C1 segment of cervical spinal cord (tissue), 14 donors: ENCODE results near the gene ATP10A.

ENCODE experiments used
- DNase-seq, 14 donors: peaks; one replicate each; lab custom pipeline; 2025; lab: John Stamatoyannopoulos, UW

The ATP10A gene, protein sequence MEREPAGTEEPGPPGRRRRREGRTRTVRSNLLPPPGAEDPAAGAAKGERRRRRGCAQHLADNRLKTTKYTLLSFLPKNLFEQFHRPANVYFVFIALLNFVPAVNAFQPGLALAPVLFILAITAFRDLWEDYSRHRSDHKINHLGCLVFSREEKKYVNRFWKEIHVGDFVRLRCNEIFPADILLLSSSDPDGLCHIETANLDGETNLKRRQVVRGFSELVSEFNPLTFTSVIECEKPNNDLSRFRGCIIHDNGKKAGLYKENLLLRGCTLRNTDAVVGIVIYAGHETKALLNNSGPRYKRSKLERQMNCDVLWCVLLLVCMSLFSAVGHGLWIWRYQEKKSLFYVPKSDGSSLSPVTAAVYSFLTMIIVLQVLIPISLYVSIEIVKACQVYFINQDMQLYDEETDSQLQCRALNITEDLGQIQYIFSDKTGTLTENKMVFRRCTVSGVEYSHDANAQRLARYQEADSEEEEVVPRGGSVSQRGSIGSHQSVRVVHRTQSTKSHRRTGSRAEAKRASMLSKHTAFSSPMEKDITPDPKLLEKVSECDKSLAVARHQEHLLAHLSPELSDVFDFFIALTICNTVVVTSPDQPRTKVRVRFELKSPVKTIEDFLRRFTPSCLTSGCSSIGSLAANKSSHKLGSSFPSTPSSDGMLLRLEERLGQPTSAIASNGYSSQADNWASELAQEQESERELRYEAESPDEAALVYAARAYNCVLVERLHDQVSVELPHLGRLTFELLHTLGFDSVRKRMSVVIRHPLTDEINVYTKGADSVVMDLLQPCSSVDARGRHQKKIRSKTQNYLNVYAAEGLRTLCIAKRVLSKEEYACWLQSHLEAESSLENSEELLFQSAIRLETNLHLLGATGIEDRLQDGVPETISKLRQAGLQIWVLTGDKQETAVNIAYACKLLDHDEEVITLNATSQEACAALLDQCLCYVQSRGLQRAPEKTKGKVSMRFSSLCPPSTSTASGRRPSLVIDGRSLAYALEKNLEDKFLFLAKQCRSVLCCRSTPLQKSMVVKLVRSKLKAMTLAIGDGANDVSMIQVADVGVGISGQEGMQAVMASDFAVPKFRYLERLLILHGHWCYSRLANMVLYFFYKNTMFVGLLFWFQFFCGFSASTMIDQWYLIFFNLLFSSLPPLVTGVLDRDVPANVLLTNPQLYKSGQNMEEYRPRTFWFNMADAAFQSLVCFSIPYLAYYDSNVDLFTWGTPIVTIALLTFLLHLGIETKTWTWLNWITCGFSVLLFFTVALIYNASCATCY (N-terminal part only)

DNA sequence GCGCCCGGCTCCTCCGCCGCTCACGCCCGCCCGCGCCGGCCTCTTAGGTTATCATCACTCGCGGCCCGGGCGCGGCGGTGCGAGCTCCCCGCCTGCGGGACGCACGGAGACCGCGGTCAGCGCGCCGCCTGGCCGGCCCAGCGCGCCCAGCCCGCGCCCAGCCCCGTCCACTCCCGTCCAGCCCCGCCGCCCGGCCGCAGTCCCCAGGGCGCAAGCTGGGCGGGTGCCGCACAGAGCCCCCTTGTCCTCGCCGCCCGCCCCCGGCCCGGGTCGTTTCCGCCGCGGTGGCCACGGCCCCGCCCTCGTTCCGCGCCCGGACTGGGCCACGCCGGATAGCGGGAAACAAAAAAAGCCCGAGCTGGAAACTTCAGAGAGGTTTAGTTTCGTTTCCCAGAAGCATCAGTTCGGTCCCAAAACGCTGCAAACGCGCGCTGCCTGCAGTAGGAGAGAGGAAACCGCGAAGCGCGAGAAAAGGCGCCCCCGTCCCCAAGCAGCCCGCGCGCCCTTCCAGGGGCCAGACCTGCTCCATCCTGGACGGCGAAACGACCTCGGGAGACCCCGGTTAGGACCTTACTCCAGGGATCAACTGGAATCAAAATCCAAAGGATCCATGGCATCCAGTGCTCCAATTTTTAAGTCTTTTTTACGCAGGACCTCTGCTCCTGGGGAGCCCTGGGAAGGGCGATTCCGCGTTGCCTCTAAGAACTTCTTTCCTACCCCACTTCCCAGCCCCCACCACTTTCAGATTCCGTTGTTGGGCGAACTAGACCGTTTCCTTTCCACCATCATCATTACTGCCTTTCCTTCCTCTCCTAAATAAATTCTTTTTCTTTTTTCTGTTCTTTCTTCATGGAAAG lies at the start of gene ATP10A:
Gene ATP10A, minus strand, starts transcription at position 217 of the 857 bp plus-strand sequence. CDS start 231 bp downstream, outside the sequence.
- DNase-seq, result no peak

DNA sequence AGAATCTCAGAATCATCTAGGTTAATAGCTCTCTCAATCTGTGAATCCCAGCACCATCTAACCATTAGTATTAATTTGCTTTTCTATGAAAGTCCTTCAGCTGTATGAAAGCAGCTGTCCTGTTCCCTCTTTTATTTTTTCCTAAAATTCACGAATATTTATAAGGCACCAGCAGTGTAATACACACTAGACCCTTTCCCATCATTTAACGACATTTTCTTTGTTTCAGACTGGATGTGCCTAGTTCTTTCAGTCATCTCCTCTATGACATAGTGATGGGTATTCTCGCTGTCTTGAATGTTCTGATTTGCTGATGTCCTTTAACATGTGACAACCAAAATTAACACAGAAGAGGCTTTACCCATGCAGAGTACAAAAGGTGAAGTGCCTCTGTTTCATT lies 48.9 kb upstream of the ATP10A start:
- DNase-seq, result no peak

DNA sequence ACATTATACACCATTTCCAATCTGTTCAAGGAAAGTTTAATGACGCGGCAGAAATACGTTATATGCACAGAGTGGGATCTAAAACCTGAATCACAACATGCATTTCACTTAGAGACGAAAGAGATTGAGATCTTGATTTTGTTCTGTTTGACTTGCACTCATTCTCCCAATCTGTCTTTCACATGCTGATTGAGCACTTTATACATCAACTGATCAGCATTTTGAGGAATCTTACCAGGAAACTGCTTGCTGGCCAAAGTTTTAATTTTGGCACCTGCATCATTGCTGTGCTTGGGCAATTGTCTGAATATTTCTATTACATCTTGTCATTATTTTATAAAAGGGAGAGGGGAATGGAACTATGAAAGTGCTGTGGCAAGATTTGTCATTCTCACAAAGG lies 47.7 kb upstream of the ATP10A start:
- DNase-seq, result no peak

DNA sequence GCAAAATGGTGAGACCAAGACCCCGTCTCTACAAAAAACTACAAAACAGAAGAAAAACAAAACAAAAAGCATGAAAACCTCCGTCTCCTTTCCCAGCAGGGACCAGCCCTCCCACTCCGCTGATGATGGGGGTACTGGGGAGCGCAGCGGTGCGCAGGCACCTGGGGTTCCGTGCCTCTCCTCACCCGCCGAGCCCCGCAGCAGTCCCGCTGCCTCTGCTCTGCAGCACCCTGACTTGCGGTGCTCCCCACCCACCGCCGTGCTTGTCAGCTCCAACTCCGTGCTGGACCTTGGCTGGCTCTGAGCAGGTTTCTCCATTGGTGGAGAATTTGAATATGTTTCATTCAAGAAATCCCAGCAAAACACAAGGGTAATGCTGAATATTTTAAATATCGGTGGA lies 46.7 kb upstream of the ATP10A start:
- DNase-seq, result no peak

DNA sequence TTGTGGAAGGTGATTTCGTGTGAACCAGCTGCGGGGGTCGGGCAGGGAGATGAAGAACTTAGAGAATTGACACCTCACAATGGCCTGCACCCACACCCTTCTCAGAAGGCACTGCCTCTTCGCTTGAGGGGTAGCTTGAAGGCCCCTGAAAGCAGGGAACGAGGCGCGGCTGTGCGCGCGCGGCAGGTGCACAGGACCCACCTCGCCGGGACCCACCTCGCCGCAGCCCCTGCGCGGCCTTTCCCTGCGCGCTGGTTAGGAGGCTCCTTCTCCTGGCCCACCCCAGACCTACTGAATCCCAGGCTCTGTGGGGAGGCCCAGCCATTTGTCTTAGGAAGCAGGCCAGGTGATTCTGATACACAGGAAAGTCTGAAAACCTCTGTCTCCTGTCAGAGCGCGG lies 46.2 kb upstream of the ATP10A start:
- no peak for DNase-seq

DNA sequence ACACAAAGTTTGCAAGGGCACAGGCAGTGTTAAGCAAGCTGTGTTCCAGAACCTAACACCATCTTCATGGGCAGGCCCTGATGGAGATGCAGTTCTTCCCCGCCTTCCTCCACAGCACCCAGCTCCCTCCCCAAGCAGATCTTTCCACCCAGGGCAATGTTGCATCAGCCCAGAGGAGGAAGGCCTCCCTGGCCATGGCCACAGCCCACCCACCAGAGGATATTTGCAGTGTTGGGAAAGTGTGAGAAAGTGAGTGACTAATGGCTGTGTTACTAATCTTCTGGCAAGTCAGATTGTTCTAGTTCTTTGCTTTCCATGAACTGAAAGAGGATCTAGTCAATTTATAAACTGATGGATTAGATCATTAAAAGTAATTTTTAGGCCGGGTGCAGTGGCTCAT lies 42.0 kb upstream of the ATP10A start:
- DNase-seq, result no peak

DNA sequence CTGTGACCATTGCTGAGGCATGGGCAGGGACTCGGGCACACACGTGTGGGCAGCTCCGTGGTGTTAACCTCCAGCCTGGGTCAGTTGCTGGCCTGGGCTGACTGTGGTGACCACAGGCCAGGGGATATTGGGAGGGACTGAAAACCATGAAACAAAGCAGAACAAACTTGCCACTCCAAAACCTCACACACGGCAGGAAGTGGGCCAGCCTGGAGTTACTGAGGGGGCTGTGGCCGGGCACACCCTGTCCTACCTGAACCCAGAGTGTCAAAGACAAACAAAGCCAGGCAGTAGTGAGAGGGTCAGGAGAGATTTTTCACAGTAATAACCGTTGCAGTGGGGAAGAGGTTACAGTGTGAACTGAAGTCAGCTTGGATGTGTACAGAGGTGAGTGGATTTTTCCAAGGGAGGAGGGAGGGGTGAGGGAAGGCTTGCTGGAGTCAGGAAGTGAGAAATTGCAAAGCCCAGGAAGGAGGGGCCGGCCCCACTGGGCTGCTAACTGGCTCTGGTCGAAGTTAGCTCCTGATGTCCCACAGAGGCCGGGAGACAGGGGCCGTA lies 40.0 kb upstream of the ATP10A start:
- DNase-seq, result no peak

DNA sequence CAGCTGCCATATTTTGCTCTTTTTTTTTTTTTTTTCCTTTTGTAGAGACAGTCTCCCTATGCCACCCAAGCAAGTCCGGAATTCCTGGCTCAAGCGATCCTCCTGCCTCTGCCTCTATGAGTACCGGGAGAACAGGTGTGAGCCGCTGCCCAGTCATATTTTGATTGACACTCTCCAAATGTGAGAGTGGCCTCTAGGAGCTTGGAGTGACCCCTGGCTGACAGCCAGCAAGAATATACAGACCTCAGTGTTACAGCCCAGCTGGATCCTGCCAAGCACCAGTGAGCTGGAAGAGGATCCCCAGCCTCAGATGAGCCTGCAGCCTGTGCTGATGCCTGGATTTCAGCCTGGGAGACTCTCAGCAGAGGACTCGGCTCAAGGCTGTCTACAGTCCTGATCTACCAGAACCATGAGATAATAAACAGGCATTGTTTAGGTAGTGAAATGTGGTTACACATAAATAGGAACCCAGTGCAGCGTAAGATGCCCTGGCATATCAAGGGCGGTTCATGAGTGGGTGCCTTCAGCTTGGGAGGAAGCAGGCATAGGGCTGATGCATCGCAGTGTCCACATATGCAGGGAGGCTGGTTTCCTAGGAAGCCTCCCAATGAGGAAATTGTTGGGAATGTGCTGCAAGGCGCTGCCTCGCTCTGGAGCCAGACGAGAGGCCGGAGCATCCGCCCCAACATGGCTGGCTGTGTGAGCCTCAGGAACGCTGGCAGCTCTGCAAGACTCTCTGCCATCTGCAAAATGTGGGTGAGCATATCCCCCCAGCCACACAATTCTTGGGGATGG lies 38.9 kb upstream of the ATP10A start:
- DNase-seq, result no peak

DNA sequence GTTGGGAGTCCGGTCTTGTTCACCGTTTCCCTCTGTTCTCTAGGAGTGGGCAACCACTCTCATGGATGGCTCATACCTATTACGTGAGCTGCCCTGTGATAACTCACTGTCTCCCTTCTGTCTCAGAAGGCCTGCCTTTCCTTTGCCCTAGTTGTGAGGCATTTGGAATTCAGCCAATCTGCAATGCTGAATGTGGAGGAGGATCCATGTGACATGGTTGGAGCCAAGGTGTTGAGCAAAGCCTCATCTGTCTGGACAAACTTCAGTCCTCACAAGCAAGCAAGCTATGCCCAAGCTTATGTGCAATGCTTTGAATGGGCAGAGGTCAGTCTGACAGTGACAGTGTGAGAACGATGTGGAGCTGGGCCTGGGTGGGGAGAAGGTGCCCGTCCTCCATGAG lies 37.8 kb upstream of the ATP10A start:
- DNase-seq, result no peak

DNA sequence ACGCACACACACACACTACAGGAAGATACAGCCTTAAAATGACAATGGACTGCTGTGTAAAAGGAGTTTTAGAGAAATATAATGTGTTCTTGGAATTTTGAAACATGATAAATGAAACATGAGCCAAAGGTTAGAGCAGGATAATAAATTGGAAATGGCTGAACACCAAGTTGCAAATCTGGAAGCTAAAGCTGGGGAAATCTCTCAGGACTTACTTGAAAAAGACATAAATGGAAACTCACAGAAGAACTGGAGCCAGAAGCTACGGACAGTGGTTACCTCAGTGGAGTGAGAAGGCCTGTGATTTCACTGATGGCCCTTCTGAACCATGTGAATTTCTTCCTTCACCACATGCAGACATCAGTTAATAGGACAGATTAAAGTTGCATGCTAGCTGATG lies 37.3 kb upstream of the ATP10A start:
- DNase-seq, result no peak

DNA sequence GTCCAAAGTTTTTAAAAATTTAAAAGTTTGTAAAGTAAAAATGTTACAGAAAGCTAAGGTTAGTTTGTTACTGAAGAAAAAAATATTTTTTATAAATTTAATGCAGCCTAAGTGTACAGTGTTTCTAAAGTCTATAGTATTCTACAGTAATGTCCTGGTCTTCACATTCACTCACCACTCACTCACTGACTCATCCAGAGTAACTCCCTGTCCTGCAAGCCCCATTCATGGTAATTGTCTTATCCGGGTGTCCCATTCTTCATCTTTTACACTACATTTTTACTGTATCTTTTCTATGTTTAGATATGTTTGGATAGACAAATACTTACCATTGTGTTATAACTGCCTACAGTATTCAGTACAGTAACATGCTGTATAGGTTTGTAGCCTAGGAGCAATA lies 36.7 kb upstream of the ATP10A start:
- no peak for DNase-seq

DNA sequence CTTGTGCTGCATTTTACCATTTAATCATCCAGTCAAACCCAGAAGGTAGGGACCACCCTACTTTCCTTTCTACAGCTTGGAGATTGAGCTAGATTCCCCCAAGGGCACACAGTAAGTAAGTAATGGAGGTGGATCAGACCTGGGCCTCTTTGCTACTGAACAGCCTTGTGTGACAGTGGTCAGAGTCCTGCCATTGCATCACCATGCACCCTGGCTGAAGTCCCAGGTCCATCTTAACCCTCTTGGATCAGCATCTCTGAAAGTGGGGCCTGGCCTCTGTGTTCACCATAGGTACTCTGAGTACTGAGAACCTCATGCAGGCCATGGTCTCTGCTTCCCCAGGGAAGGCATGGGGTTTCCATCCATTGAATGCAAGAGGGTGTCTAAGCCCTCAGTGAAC lies 34.5 kb upstream of the ATP10A start:
- no peak for DNase-seq

DNA sequence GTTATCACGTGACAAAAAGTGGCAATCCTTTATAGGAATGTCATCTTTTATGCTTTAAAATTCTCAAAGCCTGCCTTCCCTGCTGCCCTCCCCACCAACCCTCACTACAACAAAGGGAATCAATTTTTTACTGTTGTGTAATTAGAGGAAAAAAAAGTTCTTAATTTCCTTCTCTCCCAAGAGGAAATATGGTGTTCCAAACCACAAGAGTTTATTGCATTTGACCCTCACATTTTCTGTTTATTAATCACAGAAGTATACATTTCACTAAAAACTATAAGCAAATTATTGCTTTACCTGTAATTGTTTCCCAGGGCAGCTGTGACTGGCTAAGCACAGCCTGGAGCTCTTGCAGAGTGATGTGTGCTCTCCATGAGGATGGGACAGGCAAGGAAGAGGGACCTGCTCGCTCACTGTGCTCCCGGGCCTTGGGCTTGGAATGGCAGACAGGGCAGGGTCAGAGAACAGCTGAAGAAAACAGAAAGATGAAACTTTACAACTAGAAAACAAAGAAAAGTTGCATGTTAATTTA lies 31.3 kb upstream of the ATP10A start:
- no peak for DNase-seq

DNA sequence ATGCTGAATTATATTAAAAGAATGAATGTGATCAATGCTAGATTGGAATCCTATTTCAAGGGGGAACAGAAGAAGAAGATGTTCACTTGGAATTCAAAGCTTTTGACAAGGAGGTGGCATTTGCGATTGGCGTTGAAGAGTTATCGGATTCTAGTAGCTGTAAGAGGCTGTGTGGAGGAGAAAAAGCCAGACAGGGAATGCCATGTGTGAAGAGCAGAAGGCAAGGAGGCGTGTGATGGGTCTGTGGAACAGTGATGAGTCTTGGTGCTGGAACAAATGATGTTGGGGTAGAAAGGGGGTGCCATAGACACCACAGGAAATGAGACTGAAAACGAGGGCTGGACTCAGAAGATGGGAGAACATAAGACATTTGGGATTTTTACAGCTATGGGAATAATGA lies 30.5 kb upstream of the ATP10A start:
- no peak for DNase-seq

DNA sequence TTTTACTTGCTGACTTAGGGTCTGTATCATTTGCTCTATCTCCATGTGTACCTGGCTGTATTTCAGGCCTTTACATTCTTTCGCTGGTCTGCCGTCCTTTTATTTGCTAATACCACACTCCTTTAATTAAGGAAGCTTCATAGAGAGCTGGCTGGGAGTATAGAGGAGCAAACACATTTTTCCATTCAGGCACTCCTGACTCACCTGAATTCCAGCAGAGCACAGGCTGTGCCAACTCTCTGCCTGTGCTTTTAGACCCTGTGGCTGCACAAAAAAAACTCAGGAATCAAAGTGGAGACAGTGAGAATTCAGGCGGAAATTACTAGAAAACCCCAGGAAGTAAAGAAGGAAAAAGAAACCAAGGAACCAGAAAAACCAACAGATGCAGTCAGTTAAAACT lies 29.0 kb upstream of the ATP10A start:
- DNase-seq, result no peak

DNA sequence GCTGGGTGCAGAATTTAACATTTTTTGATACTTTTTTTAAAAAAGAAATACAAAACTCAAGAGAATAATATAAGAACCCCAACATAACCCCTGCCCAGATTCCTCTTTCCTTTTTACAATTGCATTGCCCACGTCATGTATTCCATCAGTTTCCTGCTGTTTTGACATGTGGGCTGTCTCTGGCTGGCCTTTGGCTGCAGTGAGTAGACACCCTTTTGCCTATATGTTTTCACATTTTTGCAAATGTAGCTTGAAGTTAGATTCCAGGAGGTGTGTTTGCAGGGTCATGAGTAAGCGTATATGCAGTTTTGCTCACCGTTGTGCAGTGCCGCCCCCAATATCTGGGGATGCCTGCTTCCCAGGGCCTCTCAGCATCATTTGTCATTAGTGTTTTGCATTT lies 28.0 kb upstream of the ATP10A start:
- no peak for DNase-seq

DNA sequence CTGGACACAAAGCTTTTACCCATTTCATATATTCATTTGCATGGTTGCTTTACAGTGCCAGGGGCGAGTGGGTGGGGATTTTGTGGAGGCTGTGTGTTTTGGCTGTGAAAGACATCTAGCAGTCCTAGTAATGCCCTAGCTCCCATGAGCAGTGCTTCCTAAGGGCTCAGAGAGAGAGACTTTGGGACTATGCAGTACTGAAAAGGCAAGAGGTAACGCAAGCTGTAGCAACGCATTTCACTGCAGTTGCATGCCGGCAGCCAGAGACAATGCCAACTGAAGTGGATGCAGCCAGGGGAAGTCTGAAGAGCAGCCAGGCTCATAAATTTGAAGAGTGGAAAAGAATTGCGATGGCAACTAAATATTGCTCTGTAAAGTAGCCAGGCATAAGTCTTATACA lies 27.4 kb upstream of the ATP10A start:
- no peak for DNase-seq

DNA sequence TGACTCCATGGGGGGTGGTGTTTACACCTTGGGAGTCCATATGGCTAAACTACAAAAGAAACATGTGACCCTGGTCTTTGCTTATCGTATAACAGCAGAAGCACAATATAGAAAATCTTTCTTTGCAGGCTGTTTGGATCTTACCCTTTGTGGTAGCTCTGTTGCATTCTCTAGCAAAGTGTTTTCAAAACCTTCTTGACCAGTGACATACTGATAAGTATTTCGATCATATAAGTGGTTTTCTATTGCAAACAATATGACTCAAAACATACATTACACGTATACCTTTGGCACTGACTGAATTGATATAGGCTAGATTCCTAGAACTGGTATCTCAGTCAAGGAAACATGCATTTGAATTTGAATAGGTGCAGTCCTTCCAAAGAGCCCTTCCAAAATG lies 24.7 kb upstream of the ATP10A start:
- no peak for DNase-seq

DNA sequence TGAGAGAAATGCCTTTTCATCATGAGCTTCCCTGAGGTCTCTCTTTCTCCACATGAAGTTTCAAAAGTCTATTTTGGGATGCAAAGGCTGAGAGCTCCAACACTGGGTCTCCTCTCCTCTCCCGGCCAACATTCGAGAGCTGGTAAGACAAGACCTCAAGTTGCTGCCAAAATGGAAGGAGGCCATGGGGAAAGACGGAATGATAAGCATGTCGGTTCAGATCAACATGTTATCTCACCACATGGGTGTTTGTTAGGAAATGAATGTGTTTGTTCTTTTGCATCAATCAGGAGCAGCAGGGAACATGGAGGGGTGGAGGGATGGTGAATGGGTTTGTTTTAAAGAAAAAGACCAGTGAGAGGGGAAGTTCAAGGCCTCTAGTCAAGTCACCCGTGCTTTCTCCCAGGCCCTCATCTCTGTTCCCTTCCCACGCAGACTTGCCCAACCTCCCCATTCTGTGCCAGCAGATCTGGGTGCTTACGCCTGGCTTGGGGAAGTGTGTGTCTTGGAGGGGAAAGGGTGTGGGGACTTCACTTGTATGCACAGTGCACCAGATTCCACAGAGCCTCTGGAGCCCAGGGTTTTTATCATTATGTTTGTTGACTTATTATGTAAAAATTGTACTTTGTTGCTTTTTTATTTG lies 23.5 kb upstream of the ATP10A start:
- no peak for DNase-seq
